OCI-LY7 (cell line): Measurements from ENCODE around the gene SLC38A9. TPM values are rescaled to one million over a fixed set of nuclear protein-coding genes. Genes with fewer than 3 reads are reported as not detected.

Experiments used
- BruUV-seq: library from RNA; stranded (reverse); fragments of 400-500 nt; replicated peaks from 2 replicates; lab custom pipeline; 2021; lab: Mats Ljungman, UMichigan
- CTCF ChIA-PET: fragments of 300-600 bp; sonication (Branson Sonifier 250); formaldehyde crosslinking; loops from one replicate; lab custom pipeline; 2022; ENCODE audit warnings: antibody characterized with exemption; ENCODE audit not compliant: unreplicated experiment; lab: Charles Lee
- POLR2A ChIA-PET: fragments of 300-600 bp; sonication (Branson Sonifier 250); formaldehyde crosslinking; loops from one replicate; lab custom pipeline; 2022; ENCODE audit warnings: antibody characterized with exemption; lab: Charles Lee
- DNase-seq: peaks from one replicate; pipeline ENCODE4 v3.0.0-alpha.2; 2015; ENCODE audit warnings: low spot score
- H2AFZ ChIP-seq: fragments of 200-600 bp; sonication (generic), shearing (Covaris generic); 2 replicates; pipeline ENCODE4 v1.6.1; 2014; ENCODE audit warnings: mild to moderate bottlenecking, antibody characterized with exemption, low read length, moderate library complexity
- H3K27ac ChIP-seq: fragments of 200-600 bp; sonication (generic); 2 replicates; pipeline ENCODE4 v1.5.1; 2014; ENCODE audit warnings: mixed run types, low read depth, mild to moderate bottlenecking, moderate library complexity, low read length, inconsistent platforms; ENCODE audit not compliant: poor library complexity, severe bottlenecking
- H3K36me3 ChIP-seq: fragments of 200-600 bp; sonication (generic); 2 replicates; pipeline ENCODE4 v1.6.1; 2014; ENCODE audit warnings: mild to moderate bottlenecking, antibody characterized with exemption, low read length, moderate library complexity, mixed read lengths; ENCODE audit not compliant: insufficient read depth
- H3K4me1 ChIP-seq: fragments of 200-600 bp; sonication (generic); 2 replicates; pipeline ENCODE4 v1.5.1; 2014; ENCODE audit warnings: mild to moderate bottlenecking, low read length; ENCODE audit not compliant: insufficient read depth, poor library complexity, severe bottlenecking
- H3K4me2 ChIP-seq: fragments of 200-600 bp; sonication (generic); 2 replicates; pipeline ENCODE4 v1.6.1; 2014; ENCODE audit warnings: mild to moderate bottlenecking, low read length
- H3K4me3 ChIP-seq: fragments of 200-600 bp; sonication (generic); 2 replicates; pipeline ENCODE4 v1.5.1; 2014; ENCODE audit warnings: mild to moderate bottlenecking, low read depth, low read length; ENCODE audit not compliant: poor library complexity, severe bottlenecking
- H3K79me2 ChIP-seq: fragments of 200-600 bp; sonication (generic); 2 replicates; pipeline ENCODE4 v1.6.1; 2016; ENCODE audit warnings: low read depth, mild to moderate bottlenecking, low read length, moderate library complexity, mixed read lengths; ENCODE audit not compliant: insufficient read depth
- H3K9me2 ChIP-seq: fragments of 200-600 bp; sonication (generic); 2 replicates; pipeline ENCODE4 v1.6.1; 2016; ENCODE audit warnings: mild to moderate bottlenecking, low read length, mixed read lengths; ENCODE audit not compliant: insufficient read depth
- H3K9me3 ChIP-seq: fragments of 200-600 bp; sonication (generic); 2 replicates; pipeline ENCODE4 v1.6.1; 2014; ENCODE audit warnings: mild to moderate bottlenecking, mixed run types, low read length, mixed read lengths
- H4K20me1 ChIP-seq: fragments of 200-600 bp; sonication (generic); 2 replicates; pipeline ENCODE4 v1.6.1; 2014; ENCODE audit warnings: mild to moderate bottlenecking, antibody characterized with exemption, low read length, moderate library complexity, mixed read lengths; ENCODE audit not compliant: insufficient read depth
- CTCF ChIP-seq: fragments of 200-600 bp; sonication (generic); conservative IDR thresholded peaks from 2 replicates; pipeline ENCODE4 v1.5.1; 2014; ENCODE audit warnings: mild to moderate bottlenecking, antibody characterized with exemption, low read length, moderate library complexity, mixed read lengths
- EZH2phosphoT487 ChIP-seq: fragments of 200-600 bp; sonication (generic); IDR thresholded peaks from 2 replicates; pipeline ENCODE4 v1.6.1; 2018; ENCODE audit warnings: low read depth, borderline replicate concordance, mild to moderate bottlenecking, mixed run types, antibody characterized with exemption, low read length, moderate library complexity, mixed read lengths
- intact Hi-C: fragments of 100-400 bp; cut with micrococcal nuclease; formaldehyde crosslinking; loops from one replicate; pipeline ENCODE4 v1.10.0; 2022; ENCODE audit not compliant: unreplicated experiment
- total RNA-seq, 2 experiments: library from RNA; depleted of rRNA in 1 of 2; stranded (reverse); fragments of >200 nt in 1 of 2; shearing (Covaris generic) in 1 of 2; gene quantifications; 2 replicates each; pipeline ENCODE4 v1.2.3, GENCODE V29; 2014 to 2022

SLC38A9 gene
- total RNA-seq, 2 experiments from 2014 or later, result 20.1 to 27.7 TPM

- intact Hi-C loops, result no loop called here
- no peaks in the 10 kb centered on the region for H3K9me3 ChIP-seq
- no peak overlapping the region for H2AFZ ChIP-seq
- no peak overlapping the region for H3K4me3 ChIP-seq
- TF ChIP-seq CTCF (no peak), EZH2phosphoT487 (no peak)
- H3K79me2 ChIP-seq, result no peaks in the 10 kb centered on the region
- no peak for DNase-seq
- H3K4me1 ChIP-seq, result no peaks in the 10 kb centered on the region
- H3K36me3 ChIP-seq, result no peaks in the 10 kb centered on the region
- POLR2A ChIA-PET, result no interaction called here
- CTCF ChIA-PET, result interaction anchor here (0.6 kb wide), 2 partner anchors 16 to 231 kb away, joined by 3 to 11 read pairs; no protein-coding TSS in a partner anchor
- no TSS peak for BruUV-seq
- H3K4me2 ChIP-seq, result no peak overlapping the region
- no peaks in the 10 kb centered on the region for H3K9me2 ChIP-seq
- no peaks in the 10 kb centered on the region for H4K20me1 ChIP-seq
- H3K27ac ChIP-seq, result no peak overlapping the region
Observed at GRCh38 chr5:55591686-55592085, 120.4 kb downstream of the SLC38A9 start.

GRCh38 chr5:55585206-55585610, 126.9 kb downstream of the SLC38A9 start:
- ChIA-PET POLR2A (interaction anchor here (0.7 to 1.0 kb wide), 2 partner anchors 9 to 12 kb away, joined by 3 read pairs; no protein-coding TSS in a partner anchor), CTCF (no interaction called here)
- no peaks in the 10 kb centered on the region for H3K79me2 ChIP-seq
- no peaks in the 10 kb centered on the region for H3K36me3 ChIP-seq
- H4K20me1 ChIP-seq, result no peaks in the 10 kb centered on the region
- H3K4me2 ChIP-seq, result no peak overlapping the region
- intact Hi-C loops, result no loop called here
- H3K9me2 ChIP-seq, result no peaks in the 10 kb centered on the region
- H3K4me1 ChIP-seq, result no peaks in the 10 kb centered on the region
- TF ChIP-seq EZH2phosphoT487, result no peak
- no peak for TF ChIP-seq CTCF
- H2AFZ ChIP-seq, result no peak overlapping the region
- H3K27ac ChIP-seq, result no peak overlapping the region
- H3K4me3 ChIP-seq, result no peak overlapping the region
- BruUV-seq, result no TSS peak
- no peaks in the 10 kb centered on the region for H3K9me3 ChIP-seq
- DNase-seq, result no peak

- BruUV-seq, result no TSS peak
- intact Hi-C loops, result no loop called here
- CTCF ChIA-PET, result no interaction called here
Observed at GRCh38 chr5:55584398-55585205, 127.5 kb downstream of the SLC38A9 start.

More at GRCh38 chr5:55584398-55585205, 127.5 kb downstream of the SLC38A9 start:
- H3K27ac ChIP-seq, result no peak overlapping the region
- no peaks in the 10 kb centered on the region for H3K36me3 ChIP-seq
- H3K9me3 ChIP-seq, result no peaks in the 10 kb centered on the region
- POLR2A ChIA-PET, result interaction anchor here (0.7 to 1.0 kb wide), 2 partner anchors 8 to 12 kb away, joined by 3 read pairs; no protein-coding TSS in a partner anchor
- H3K4me1 ChIP-seq, result no peaks in the 10 kb centered on the region
- H3K9me2 ChIP-seq, result no peaks in the 10 kb centered on the region
- no peak overlapping the region for H3K4me3 ChIP-seq
- no peak overlapping the region for H3K4me2 ChIP-seq
- no peaks in the 10 kb centered on the region for H3K79me2 ChIP-seq
- no peaks in the 10 kb centered on the region for H4K20me1 ChIP-seq
- no peak overlapping the region for H2AFZ ChIP-seq
- TF ChIP-seq CTCF, result no peak
- no peak for TF ChIP-seq EZH2phosphoT487
- no peak for DNase-seq
